ENCODE measurements around the gene PAMR1.

- no peak for TF ChIP-seq POLR2A (IDR thresholded peaks at IDR 0.05; ENCODE audit: low read depth, low read length)
- no peak for TF ChIP-seq POLR2AphosphoS5 (IDR thresholded peaks at IDR 0.05; ENCODE audit: low read depth, low read length)
Measured at GRCh38 chr11:35402751-35403660, 122.4 kb downstream of the PAMR1 start.

Data from GM12891 (cell line).